GM21825 (cell line): ENCODE results near the gene SMCO1.
"Not testable (repeated sequence)": the region's sequence is repeated elsewhere in the genome, so short reads cannot be mapped to it uniquely, and the experiment has no call there.

Experiments used
- ATAC-seq: cut with Tn5 transposase; IDR thresholded peaks from one replicate; pipeline ENCODE4 v1.9.1; 2021; ENCODE audit warnings: mild to moderate bottlenecking, moderate library complexity; ENCODE audit not compliant: unreplicated experiment

Gene SMCO1

DNA sequence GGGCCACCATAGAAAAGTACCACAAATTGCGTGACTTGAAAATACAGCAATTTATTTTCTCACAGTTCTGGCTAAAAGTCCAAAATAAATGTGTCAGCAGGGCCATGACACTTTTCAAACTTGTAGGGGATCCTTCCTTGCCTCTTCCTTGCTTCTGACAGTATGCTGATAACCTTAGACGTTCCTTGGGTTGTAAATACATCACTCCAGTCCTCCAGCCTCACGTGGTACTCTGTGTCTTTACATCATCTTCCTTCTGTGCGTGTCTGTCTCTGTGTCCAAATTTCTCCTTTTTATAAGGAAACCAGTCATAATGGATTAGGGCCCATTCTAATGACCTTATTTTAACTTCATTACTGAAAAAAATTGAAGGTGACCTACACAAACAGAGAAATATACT lies 19.0 kb downstream of the SMCO1 start:
- ATAC-seq: no peak

DNA sequence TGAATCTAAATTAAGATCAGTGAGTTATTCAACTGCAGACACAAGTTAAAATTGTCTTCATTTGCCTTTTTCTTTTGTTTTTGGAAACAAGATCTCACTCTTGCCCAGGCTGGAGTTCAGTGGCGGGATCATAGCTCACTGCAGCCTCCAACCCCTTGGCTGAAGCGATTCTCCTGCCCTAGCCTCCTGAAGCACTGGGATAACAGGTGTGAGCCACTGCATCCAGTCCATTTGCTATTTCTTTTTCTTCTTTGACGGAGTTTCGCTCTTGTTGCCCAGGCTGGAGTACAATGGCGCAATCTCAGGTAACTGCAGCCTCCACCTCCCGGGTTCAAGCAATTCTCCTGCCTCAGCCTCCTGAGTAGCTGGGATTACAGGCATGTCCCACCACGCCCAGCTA lies 21.9 kb downstream of the SMCO1 start:
- no peak for ATAC-seq

DNA sequence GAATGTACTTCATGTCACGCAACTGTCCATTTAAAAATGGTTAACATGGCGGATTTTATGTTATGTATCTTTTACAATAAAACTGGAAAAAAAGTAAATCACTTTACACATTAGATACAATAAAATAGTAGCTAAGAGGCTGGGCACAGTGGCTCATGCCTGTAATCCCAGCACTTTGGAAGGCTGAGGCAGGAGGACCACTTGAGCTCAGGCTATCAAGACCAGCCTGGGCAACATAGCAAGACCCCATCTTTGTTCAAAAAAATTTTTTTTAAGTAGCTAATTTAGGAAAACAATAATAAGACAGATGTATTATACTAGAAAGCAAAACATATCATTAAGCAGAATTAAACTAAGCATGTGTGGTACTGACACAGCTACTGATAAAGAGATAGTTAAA lies 23.1 kb downstream of the SMCO1 start:
- no peak for ATAC-seq

DNA sequence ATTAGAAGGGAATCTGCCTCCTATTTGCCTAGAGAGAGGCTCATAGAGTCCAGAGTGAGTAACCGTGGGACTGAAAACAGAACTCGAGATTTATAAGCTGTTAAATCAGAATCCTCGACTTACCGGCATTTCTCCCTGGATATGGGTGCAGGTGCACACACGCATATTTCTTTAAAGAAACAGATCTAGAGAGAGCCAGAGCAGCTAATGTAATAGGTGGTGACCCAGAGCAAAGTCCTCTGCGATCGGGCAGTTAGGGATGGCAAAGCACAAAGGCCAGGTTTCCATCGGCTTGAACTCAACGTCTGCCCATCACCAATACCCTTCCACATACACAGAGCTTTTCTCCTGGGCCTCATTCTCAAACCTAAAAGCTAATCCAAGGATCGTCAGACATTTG lies 25.4 kb downstream of the SMCO1 start:
- ATAC-seq: no peak

DNA sequence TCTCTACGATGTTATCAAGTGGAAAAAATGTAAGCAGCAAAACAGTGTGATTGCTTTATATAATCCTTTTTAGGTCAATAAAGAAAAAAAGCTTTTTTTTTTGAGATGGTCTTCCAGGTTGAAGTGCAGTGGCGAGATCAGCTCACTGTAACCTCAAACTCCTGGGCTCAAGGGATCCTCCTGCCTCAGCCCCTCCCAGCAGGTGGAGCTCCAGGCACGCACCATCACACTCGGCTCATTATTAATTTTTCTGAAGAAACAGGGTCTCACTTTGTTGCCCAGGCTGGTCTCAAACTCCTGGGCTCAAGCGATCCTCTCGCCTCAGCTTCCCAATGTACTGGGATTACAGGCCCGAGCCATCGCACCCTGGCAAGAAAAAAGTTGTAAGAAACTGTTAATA lies 28.9 kb downstream of the SMCO1 start:
- no peak for ATAC-seq

DNA sequence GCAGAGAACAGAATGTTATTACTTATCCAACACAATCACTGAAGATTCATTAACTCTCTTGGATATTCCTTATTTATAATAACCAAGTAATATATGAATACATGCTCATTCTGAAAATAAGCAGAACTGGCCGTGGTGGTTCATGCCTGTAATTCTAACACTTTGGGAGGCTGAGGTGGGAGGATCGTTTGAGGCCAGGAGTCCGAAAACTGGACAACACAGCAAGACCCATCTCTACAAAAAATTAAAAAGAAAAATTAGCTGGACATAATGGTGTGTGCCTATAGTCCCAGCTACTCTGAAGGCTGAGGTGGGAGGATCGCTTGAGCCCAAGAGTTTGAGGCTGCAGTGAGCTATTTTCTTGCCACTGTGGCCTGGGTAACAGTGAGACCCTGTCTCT lies 37.5 kb downstream of the SMCO1 start:
- ATAC-seq: no peak

DNA sequence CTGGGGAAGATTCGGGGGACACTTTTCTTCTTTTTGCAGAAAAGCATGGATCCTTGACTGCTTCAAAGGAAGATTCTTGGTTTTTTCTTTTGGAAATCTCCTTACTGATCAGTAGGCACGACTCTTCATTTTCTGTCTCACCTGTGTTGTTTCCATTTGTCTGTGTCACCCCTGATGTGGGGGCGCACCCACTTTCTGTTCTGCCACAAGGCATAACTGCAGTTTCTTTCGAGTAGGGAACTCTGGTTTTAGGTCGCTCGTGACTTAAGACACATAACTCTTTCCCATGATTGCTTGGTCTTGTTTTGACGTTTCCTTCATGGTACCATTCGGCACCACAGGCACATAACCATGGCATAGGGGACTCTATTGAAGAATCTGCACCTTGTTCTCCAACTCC lies 42.9 kb downstream of the SMCO1 start:
- no peak for ATAC-seq

DNA sequence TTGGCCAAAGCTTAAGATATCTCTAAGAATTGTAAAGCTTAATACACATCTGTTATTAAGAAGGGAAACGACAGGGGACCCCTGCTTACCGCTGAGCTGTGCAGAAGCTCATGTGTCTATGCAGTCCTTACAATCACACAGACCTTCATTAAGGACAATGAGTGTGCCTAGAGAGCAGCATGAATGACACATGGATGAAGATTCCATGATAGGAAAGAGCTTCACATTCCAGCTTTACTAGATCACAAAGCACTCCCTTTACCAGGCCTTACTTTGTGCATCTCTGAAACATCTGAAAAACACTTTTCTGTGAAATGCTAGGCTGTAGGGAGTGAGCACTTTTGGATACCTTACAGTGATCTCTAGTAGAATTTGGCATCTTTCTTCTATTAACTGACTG lies 43.6 kb downstream of the SMCO1 start:
- ATAC-seq: no peak

DNA sequence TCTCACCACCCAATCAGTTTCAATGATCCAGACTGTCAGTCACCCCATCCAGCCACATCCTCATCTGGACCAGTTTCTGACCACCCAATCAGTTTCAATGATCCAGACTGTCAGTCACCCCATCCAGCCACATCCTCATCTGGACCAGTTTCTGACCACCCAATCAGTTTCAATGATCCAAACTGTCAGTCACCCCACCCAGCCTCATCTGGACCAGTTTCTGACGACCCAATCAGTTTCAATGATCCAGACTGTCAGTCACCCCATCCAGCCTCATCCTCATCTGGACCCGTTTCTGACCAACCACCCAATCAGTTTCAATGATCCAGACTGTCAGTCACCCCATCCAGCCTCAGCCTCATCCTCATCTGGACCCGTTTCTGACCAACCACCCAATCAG lies 45.0 kb downstream of the SMCO1 start:
- ATAC-seq: not testable (repeated sequence)

DNA sequence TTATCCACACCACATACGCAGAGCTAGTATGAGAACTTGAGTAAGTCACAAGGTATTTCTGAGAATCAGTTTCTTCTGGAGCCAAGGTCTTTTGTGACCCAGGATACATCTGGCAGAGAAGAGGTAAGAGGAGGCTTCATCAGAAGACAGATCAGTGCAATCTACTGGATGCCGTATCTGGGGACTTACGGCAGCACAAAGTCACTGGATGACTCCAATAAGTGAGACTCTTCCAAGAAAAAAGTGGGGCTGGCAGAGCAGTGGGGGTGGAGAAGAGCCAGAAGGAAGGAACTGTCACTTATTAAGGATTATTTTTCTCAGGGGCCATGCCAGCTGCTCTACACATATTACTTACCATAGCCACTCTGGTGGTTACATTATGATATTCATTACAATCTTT lies 51.3 kb downstream of the SMCO1 start:
- no peak for ATAC-seq

DNA sequence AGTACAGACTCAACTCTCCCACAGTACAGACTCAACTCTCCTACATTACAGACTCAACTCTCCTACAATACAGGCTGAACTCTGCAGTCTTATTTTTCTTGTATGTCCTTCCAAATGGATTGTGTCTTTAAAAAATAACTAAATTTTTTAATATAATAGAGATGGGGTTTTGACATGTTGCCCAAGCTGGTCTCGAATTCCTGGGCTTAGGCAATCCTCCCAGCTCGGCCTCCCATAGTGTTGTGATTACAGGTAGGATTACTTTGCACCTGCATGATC lies 51.7 kb downstream of the SMCO1 start:
- no peak for ATAC-seq

DNA sequence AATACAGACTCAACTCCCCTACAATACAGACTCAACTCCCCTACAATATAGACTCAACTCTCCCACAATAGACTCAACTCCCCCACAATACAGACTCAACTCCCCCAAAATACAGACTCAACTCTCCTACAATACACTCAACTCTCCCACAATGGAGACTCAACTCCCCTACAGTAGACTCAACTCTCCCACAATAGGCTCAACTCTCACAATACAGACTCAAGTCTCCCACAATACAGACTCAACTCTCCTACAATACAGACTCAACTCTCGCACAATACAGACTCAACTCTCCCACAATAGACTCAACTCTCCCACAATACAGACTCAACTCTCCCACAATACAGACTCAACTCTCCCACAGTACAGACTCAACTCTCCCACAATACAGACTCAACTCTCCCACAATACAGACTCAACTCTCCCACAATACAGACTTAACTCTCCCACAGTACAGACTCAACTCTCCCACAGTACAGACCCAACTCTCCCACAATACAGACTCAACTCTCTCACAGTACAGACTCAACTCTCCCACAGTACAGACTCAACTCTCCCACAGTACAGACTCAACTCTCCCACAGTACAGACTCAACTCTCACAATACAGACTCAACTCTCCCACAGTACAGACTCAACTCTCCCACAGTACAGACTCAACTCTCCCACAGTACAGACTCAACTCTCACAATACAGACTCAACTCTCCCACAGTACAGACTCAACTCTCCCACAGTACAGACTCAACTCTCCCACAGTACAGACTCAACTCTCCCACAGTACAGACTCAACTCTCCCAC lies 52.3 kb downstream of the SMCO1 start:
- ATAC-seq: not testable (repeated sequence)

DNA sequence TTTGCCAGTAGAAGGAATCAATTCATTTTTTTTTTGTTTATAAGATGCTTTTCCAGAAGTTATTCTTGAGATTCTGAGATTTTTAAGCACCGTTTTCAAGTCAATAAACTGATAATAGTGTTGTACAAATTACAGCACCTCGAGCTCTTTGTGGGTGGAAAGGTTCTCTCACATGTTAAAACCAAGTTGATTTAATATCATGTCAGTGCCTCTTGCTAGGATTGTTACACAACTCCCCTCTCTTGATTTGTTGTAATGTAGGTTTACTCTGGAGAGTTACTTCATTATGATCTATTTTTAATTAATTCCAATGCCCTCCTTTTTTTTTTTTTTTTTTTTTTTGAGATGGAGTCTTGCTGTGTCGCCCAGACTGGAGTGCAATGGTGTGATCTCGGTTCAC lies 57.1 kb downstream of the SMCO1 start:
- no peak for ATAC-seq

DNA sequence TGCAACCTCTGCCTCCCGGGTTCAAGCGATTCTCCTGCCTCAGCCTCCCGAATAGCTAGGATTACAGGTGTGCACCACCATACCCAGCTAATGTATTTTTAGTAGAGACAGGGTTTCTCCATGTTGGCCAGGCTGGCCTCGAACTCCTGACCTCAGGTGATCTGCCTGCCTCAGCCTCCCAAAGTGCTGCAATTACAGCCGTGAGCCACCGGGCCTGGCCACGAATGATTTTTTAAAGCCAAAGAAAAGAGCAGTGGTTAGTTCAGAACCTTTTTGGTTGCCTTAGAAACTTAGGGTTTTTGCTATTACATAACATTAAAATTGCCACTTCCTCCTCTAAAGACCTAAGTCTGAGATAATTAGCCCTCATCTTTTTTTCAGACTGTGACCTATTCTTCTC lies 57.7 kb downstream of the SMCO1 start:
- ATAC-seq: not testable (repeated sequence)
